ENCODE results near the gene ATMIN. TPM values are rescaled to one million over a fixed set of nuclear protein-coding genes. Genes with fewer than 3 reads are reported as not detected.
A peak's percentile ranks its signal among the peaks of the same experiment; 100 is the strongest.

Gene ATMIN
- total and polyA plus RNA-seq, 2 experiments from 2014 or later, result 9.8 to 41.7 TPM

- H2AFZ ChIP-seq, result no peak overlapping the region
- peaks cover 91% of the 10 kb centered on the region for H3K79me2 ChIP-seq (ENCODE audit: insufficient read depth)
These were observed 45.1 kb upstream of the ATMIN start for GRCh38 chr16:80990577-80990976.

GRCh38 chr16:80990978-80991377, 44.7 kb upstream of the ATMIN start:
- Histone ChIP-seq H3K36me3 (ENCODE audit: low read depth) (no peaks in the 10 kb centered on the region), H3K79me2 (ENCODE audit: insufficient read depth) (peaks cover 91% of the 10 kb centered on the region), H3K9me2 (ENCODE audit: insufficient read depth) (no peaks in the 10 kb centered on the region), H3K4me1 (ENCODE audit: insufficient read depth) (peaks cover 34% of the 10 kb centered on the region), H3K4me3 (no peak overlapping the region), H3K27ac (no peak overlapping the region), H4K20me1 (ENCODE audit: insufficient read depth) (no peaks in the 10 kb centered on the region), H3F3A (ENCODE audit: insufficient read depth) (peaks cover 34% of the 10 kb centered on the region), H3K4me2 (ENCODE audit: unreplicated experiment) (no peak overlapping the region), H3K27me3 (replicated peaks; ENCODE audit: insufficient read depth) (no peaks in the 10 kb centered on the region), H3K9me3 (ENCODE audit: low read depth) (no peaks in the 10 kb centered on the region), H3K9ac (no peak overlapping the region), H2AFZ (no peak overlapping the region)
- TF ChIP-seq EZH2phosphoT487 (IDR thresholded peaks at IDR 0.05; ENCODE audit: insufficient read depth, low read depth) (no peak), EZH2 (IDR thresholded peaks at IDR 0.05; ENCODE audit: insufficient read depth, poor library complexity, severe bottlenecking) (no peak)
- in situ Hi-C loops (cut with MboI), result no loop called here
- no peak for DNase-seq
- WGBS, 2 experiments (ENCODE audit: low coverage in 1 of 2, low lambda C conversion rate in 2 of 2, missing lambda C conversion rate in 2 of 2), result 90 to 93% methylated on average over 2 of the region's 2 CpGs

More at GRCh38 chr16:80990577-80990976, 45.1 kb upstream of the ATMIN start:
- Histone ChIP-seq H3K4me3 (no peak overlapping the region), H3K9me3 (ENCODE audit: low read depth) (no peaks in the 10 kb centered on the region), H3K9me2 (ENCODE audit: insufficient read depth) (no peaks in the 10 kb centered on the region), H3F3A (ENCODE audit: insufficient read depth) (peaks cover 34% of the 10 kb centered on the region), H3K27me3 (replicated peaks; ENCODE audit: insufficient read depth) (no peaks in the 10 kb centered on the region), H4K20me1 (ENCODE audit: insufficient read depth) (no peaks in the 10 kb centered on the region), H3K27ac (no peak overlapping the region), H3K4me1 (ENCODE audit: insufficient read depth) (peaks cover 34% of the 10 kb centered on the region), H3K9ac (no peak overlapping the region), H3K36me3 (ENCODE audit: low read depth) (no peaks in the 10 kb centered on the region), H3K4me2 (ENCODE audit: unreplicated experiment) (no peak overlapping the region)
- 99 to 100% methylated on average over 3 of the region's 3 CpGs for WGBS, 2 experiments (ENCODE audit: low coverage in 1 of 2, low lambda C conversion rate in 2 of 2, missing lambda C conversion rate in 2 of 2)
- TF ChIP-seq EZH2 (IDR thresholded peaks at IDR 0.05; ENCODE audit: insufficient read depth, poor library complexity, severe bottlenecking) (no peak), EZH2phosphoT487 (IDR thresholded peaks at IDR 0.05; ENCODE audit: insufficient read depth, low read depth) (no peak)
- DNase-seq, result no peak
- in situ Hi-C loops (cut with MboI), result no loop called here

- WGBS, 2 experiments (ENCODE audit: low coverage in 1 of 2, low lambda C conversion rate in 2 of 2, missing lambda C conversion rate in 2 of 2), result 65 to 66% methylated on average over 6 of the region's 6 CpGs
- Histone ChIP-seq H3F3A (ENCODE audit: insufficient read depth) (peaks cover 34% of the 10 kb centered on the region), H3K79me2 (ENCODE audit: insufficient read depth) (peaks cover 91% of the 10 kb centered on the region), H3K9me3 (ENCODE audit: low read depth) (no peaks in the 10 kb centered on the region), H4K20me1 (ENCODE audit: insufficient read depth) (no peaks in the 10 kb centered on the region), H3K27ac (peak overlapping the region; percentile 82), H3K4me3 (no peak overlapping the region), H3K9me2 (ENCODE audit: insufficient read depth) (no peaks in the 10 kb centered on the region), H3K36me3 (ENCODE audit: low read depth) (no peaks in the 10 kb centered on the region), H2AFZ (no peak overlapping the region), H3K4me2 (ENCODE audit: unreplicated experiment) (no peak overlapping the region), H3K27me3 (replicated peaks; ENCODE audit: insufficient read depth) (no peaks in the 10 kb centered on the region), H3K4me1 (ENCODE audit: insufficient read depth) (peaks cover 39% of the 10 kb centered on the region), H3K9ac (no peak overlapping the region)
- DNase-seq, result no peak
- in situ Hi-C loops (cut with MboI), result no loop called here
- no peak for TF ChIP-seq EZH2phosphoT487 (IDR thresholded peaks at IDR 0.05; ENCODE audit: insufficient read depth, low read depth)
- no peak for TF ChIP-seq EZH2 (IDR thresholded peaks at IDR 0.05; ENCODE audit: insufficient read depth, poor library complexity, severe bottlenecking)
These were observed 43.7 kb upstream of the ATMIN start for GRCh38 chr16:80991792-80992430.

GRCh38 chr16:80992676-80993293, 42.9 kb upstream of the ATMIN start:
- in situ Hi-C loops (cut with MboI), result no loop called here
- Histone ChIP-seq H4K20me1 (ENCODE audit: insufficient read depth) (no peaks in the 10 kb centered on the region), H3K36me3 (ENCODE audit: low read depth) (no peaks in the 10 kb centered on the region), H3K9me2 (ENCODE audit: insufficient read depth) (no peaks in the 10 kb centered on the region), H3K9me3 (ENCODE audit: low read depth) (no peaks in the 10 kb centered on the region), H3K27me3 (replicated peaks; ENCODE audit: insufficient read depth) (no peaks in the 10 kb centered on the region), H2AFZ (peak overlapping the region; percentile 40), H3K4me2 (ENCODE audit: unreplicated experiment) (peak overlapping the region; percentile 79), H3F3A (ENCODE audit: insufficient read depth) (peaks cover 34% of the 10 kb centered on the region), H3K4me3 (peak overlapping the region; percentile 69), H3K4me1 (ENCODE audit: insufficient read depth) (peaks cover 45% of the 10 kb centered on the region), H3K79me2 (ENCODE audit: insufficient read depth) (peaks cover 93% of the 10 kb centered on the region), H3K27ac (peak overlapping the region; percentile 82), H3K9ac (peak overlapping the region; percentile 68)
- 22 to 24% methylated on average over 3 of the region's 3 CpGs for WGBS, 2 experiments (ENCODE audit: low coverage in 1 of 2, low lambda C conversion rate in 2 of 2, missing lambda C conversion rate in 2 of 2)
- DNase-seq, result peak; percentile 29
- TF ChIP-seq EZH2 (IDR thresholded peaks at IDR 0.05; ENCODE audit: insufficient read depth, poor library complexity, severe bottlenecking), result no peak
- TF ChIP-seq EZH2phosphoT487 (IDR thresholded peaks at IDR 0.05; ENCODE audit: insufficient read depth, low read depth), result no peak
